Coronary artery (tissue), 2 donors: Measurements from ENCODE around the gene NAA80.

Experiments used
- DNase-seq: peaks from one replicate; pipeline ENCODE4 v3.0.0-alpha.2; 2017; ENCODE audit warnings: low spot score
- H3K27ac ChIP-seq, 2 donors: fragments of 200-600 bp; sonication (generic); one replicate each; pipeline ENCODE4 v1.5.1; 2016 to 2019
- H3K4me3 ChIP-seq: fragments of 200-600 bp; sonication (generic); 2 replicates; pipeline ENCODE4 v1.5.1; 2016; ENCODE audit warnings: mild to moderate bottlenecking, moderate library complexity
- CTCF ChIP-seq: fragments of 200-600 bp; sonication (generic); IDR thresholded peaks from one replicate; pipeline ENCODE4 v1.5.1; 2019; ENCODE audit warnings: antibody characterized with exemption

The NAA80 gene

GRCh38 chr3:50259432-50260026, 39.7 kb downstream of the NAA80 start:
- DNase-seq = no peak
- Histone ChIP-seq H3K4me3 (peak overlapping the region; percentile 72), H3K27ac (peak overlapping the region; percentile 96 to 98)
- no peak for TF ChIP-seq CTCF

GRCh38 chr3:50258979-50259378, 40.2 kb downstream of the NAA80 start:
- TF ChIP-seq CTCF = no peak

GRCh38 chr3:50258029-50258680, 41.0 kb downstream of the NAA80 start:
- peak overlapping the region; percentile 13 to 48 for H3K27ac ChIP-seq
- no peak for TF ChIP-seq CTCF
- no peak for DNase-seq
- no peak overlapping the region for H3K4me3 ChIP-seq

More at GRCh38 chr3:50258979-50259378, 40.2 kb downstream of the NAA80 start:
- no peak for DNase-seq
- Histone ChIP-seq H3K27ac (peak overlapping the region; percentile 96 to 98), H3K4me3 (no peak overlapping the region)

GRCh38 chr3:50256978-50257890, 42.0 kb downstream of the NAA80 start:
- no peak for TF ChIP-seq CTCF
- H3K4me3 ChIP-seq = no peak overlapping the region
- H3K27ac ChIP-seq = peak overlapping the region; percentile 13 to 48
- no peak for DNase-seq

GRCh38 chr3:50255251-50255615, 44.0 kb downstream of the NAA80 start:
- no peak for TF ChIP-seq CTCF
- Histone ChIP-seq H3K4me3 (no peak overlapping the region), H3K27ac (peak overlapping the region; percentile 72 to 85)
- DNase-seq = no peak

- no peak overlapping the region for H3K4me3 ChIP-seq
- peak overlapping the region; percentile 72 to 85 for H3K27ac ChIP-seq
- no peak for TF ChIP-seq CTCF
- no peak for DNase-seq
Observed at GRCh38 chr3:50254577-50255250, 44.5 kb downstream of the NAA80 start.
